ENCODE results near the gene AFAP1L2.

GRCh38 chr10:114400091-114400490, 4.2 kb downstream of the AFAP1L2 start:
- no peak for TF ChIP-seq CTCF (IDR thresholded peaks at IDR 0.05)
- TF ChIP-seq EZH2 (IDR thresholded peaks at IDR 0.05; ENCODE audit: borderline replicate concordance, insufficient read depth, low read depth, low read length, poor library complexity, severe bottlenecking), result no peak
